Testis (tissue), 2 donors: ENCODE data around the gene LRWD1.

Experiments used
- POLR2A ChIP-seq: fragments of 450-650 bp; IDR thresholded peaks from one replicate; pipeline ENCODE4 v1.6.1; 2017; ENCODE audit warnings: antibody characterized with exemption, mild to moderate bottlenecking, moderate library complexity
- TF ChIP-seq, protein P1 (sequence below), 3 experiments: fragments of 450-650 bp in 2 of 3; fragments of 200-600 bp in 1 of 3; sonication (generic) in 1 of 3; IDR thresholded peaks; one replicate each; pipeline ENCODE4 v1.5.1; 2016 to 2019; ENCODE audit warnings: antibody characterized with exemption in 3 of 3, mild to moderate bottlenecking in 2 of 3, moderate library complexity in 1 of 3

DNA sequence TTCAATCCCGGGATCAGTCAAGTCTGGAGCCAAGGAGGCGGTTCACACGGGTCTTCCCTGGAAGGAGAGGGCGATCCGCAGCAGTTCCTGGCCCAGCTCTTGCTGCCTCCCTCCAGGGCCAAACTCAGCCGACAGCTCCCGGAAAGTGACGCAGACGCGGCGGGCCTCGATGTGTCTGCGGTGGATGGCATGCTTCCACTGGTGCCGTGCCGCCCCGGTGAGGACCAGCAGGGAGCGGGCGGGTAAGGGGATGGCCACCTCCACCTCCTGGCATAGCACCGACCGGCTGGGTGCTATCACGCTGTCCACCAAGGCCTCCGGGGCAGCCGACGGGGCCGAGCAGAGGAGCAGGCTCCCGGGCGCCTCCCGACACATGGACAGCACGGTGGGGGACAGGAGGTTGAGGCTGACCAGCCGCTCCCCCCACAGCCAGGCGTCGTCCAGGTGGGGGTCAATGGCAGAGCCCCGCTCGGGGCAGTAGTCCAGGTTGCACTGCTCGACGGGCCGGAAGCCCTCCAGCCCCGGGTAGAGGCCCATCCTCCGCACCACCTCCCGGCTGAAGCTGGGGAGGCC lies 7.3 kb upstream of the LRWD1 start:
- TF ChIP-seq, protein P1, sequence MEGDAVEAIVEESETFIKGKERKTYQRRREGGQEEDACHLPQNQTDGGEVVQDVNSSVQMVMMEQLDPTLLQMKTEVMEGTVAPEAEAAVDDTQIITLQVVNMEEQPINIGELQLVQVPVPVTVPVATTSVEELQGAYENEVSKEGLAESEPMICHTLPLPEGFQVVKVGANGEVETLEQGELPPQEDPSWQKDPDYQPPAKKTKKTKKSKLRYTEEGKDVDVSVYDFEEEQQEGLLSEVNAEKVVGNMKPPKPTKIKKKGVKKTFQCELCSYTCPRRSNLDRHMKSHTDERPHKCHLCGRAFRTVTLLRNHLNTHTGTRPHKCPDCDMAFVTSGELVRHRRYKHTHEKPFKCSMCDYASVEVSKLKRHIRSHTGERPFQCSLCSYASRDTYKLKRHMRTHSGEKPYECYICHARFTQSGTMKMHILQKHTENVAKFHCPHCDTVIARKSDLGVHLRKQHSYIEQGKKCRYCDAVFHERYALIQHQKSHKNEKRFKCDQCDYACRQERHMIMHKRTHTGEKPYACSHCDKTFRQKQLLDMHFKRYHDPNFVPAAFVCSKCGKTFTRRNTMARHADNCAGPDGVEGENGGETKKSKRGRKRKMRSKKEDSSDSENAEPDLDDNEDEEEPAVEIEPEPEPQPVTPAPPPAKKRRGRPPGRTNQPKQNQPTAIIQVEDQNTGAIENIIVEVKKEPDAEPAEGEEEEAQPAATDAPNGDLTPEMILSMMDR (IDR thresholded peaks at IDR 0.05) = no peak
- TF ChIP-seq POLR2A = no peak
